K562 (cell line): ENCODE measurements around the gene WDR70. TPM values are rescaled to one million over a fixed set of nuclear protein-coding genes. Genes with fewer than 3 reads are reported as not detected.

Experiments used
- ATAC-seq: fragments of 200-7000 bp; cut with Tn5 transposase; 3 replicates; pipeline ENCODE4 v1.9.1; 2020; ENCODE audit warnings: moderate library complexity
- BruUV-seq: library from RNA; stranded (reverse); fragments of 400-500 nt; replicated peaks from 2 replicates; lab custom pipeline; 2021; lab: Mats Ljungman, UMichigan
- CTCF ChIA-PET: fragments of 300-600 bp; formaldehyde crosslinking; extraction: SDS; loops from one replicate; lab custom pipeline; 2021; ENCODE audit warnings: low intra/inter-chr PET ratio; lab: Yijun Ruan, JAX
- POLR2A ChIA-PET: fragments of 300-600, 350-650 bp; sonication (Branson Sonifier 250); formaldehyde crosslinking; extraction: SDS; loops from one replicate; lab custom pipeline; 2021; ENCODE audit warnings: antibody characterized with exemption, inconsistent platforms; lab: Yijun Ruan, JAX
- DNase-seq, 4 experiments: peaks; one replicate each; pipeline versions ENCODE4 v3.0.0 to v3.0.0-alpha.2; 2011 to 2018; ENCODE audit warnings: low spot score in 3 of 4, mixed read lengths in 3 of 4; ENCODE audit errors: extremely low read depth in 1 of 4
- FAIRE-seq: peaks from 2 replicates; lab custom pipeline; 2011; peaks lifted over from hg19 to GRCh38; lab: Jason Lieb, UNC
- H2AFZ ChIP-seq: 2 replicates; pipeline ENCODE4 v1.6.0; 2011; ENCODE audit warnings: low read depth, low read length, control low read depth, inconsistent platforms
- H3K27ac ChIP-seq: fragments of 200-600 bp; 3 replicates; pipeline ENCODE4 v1.8.0; 2011; ENCODE audit warnings: low read depth, mild to moderate bottlenecking, control low read depth, inconsistent platforms, low read length, moderate library complexity, mixed read lengths; ENCODE audit errors: extremely low read depth
- H3K27me3 ChIP-seq, 2 experiments: fragments of 300-600 bp in 1 of 2; 2 replicates in 1 of 2; 3 replicates in 1 of 2; pipeline versions ENCODE4 v1.6.0 to v1.8.0; 2011; ENCODE audit warnings: inconsistent platforms in 2 of 2, low read length in 2 of 2, mild to moderate bottlenecking in 1 of 2, mixed read lengths in 1 of 2, moderate library complexity in 1 of 2; ENCODE audit not compliant: control insufficient read depth in 2 of 2, insufficient read depth in 2 of 2
- H3K36me3 ChIP-seq: fragments of 300-600 bp; 3 replicates; pipeline ENCODE4 v1.8.0; 2011; ENCODE audit warnings: mild to moderate bottlenecking, low read length, inconsistent platforms; ENCODE audit not compliant: control insufficient read depth, insufficient read depth
- H3K4me1 ChIP-seq, 2 experiments: fragments of 200-600 bp in 1 of 2; replicated peaks in 1 of 2; 2 replicates in 1 of 2; 3 replicates in 1 of 2; pipeline versions ENCODE4 v1.5.1 to v1.8.0; 2011; ENCODE audit warnings: inconsistent platforms in 2 of 2, low read length in 2 of 2, mild to moderate bottlenecking in 1 of 2, mixed read lengths in 1 of 2, moderate library complexity in 1 of 2; ENCODE audit not compliant: control insufficient read depth in 2 of 2, insufficient read depth in 2 of 2
- H3K4me2 ChIP-seq: 2 replicates; pipeline ENCODE4 v1.6.1; 2011; ENCODE audit warnings: low read length, control low read depth, inconsistent platforms, mixed read lengths; ENCODE audit not compliant: insufficient read depth
- H3K4me3 ChIP-seq: fragments of 200-600 bp; sonication (generic), shearing (Covaris generic); 2 replicates; pipeline ENCODE4 v1.5.1; 2016; ENCODE audit warnings: control low read depth, inconsistent platforms
- H3K79me2 ChIP-seq: fragments of 200-600 bp; 3 replicates; pipeline ENCODE4 v1.8.0; 2011; ENCODE audit warnings: low read length, inconsistent platforms; ENCODE audit not compliant: control insufficient read depth, insufficient read depth
- H3K9ac ChIP-seq, 2 experiments: 2 replicates each; pipeline versions ENCODE4 v1.6.0 to v1.6.1; 2011; ENCODE audit warnings: low read depth in 2 of 2, low read length in 2 of 2, control low read depth in 1 of 2, inconsistent platforms in 1 of 2, mild to moderate bottlenecking in 1 of 2, mixed read lengths in 1 of 2; ENCODE audit not compliant: insufficient read depth in 1 of 2
- H3K9me1 ChIP-seq: one replicate; pipeline ENCODE4 v1.6.0; 2011; ENCODE audit warnings: inconsistent platforms, mild to moderate bottlenecking, low read length, moderate library complexity; ENCODE audit not compliant: control insufficient read depth, insufficient read depth
- H3K9me3 ChIP-seq: replicated peaks from 2 replicates; pipeline ENCODE4 v1.5.1; 2011; ENCODE audit warnings: low read depth, low read length, inconsistent platforms; ENCODE audit not compliant: control insufficient read depth, insufficient read depth
- H4K20me1 ChIP-seq: replicated peaks from 2 replicates; pipeline ENCODE4 v1.6.1; 2011; ENCODE audit warnings: low read length, inconsistent platforms, mixed read lengths; ENCODE audit not compliant: control insufficient read depth, insufficient read depth
- ARID1B ChIP-seq: fragments of 450-650 bp; IDR thresholded peaks from 2 replicates; pipeline ENCODE4 v1.6.1; 2016; ENCODE audit warnings: antibody characterized with exemption, mild to moderate bottlenecking, inconsistent platforms
- HDAC8 ChIP-seq: fragments of 450-650 bp; IDR thresholded peaks from 2 replicates; pipeline ENCODE4 v1.6.1; 2016; ENCODE audit warnings: mild to moderate bottlenecking, missing genetic modification characterization, moderate library complexity, missing compliant biosample characterization
- POLR2H ChIP-seq: IDR thresholded peaks from 2 replicates; pipeline ENCODE4 v1.6.1; 2016; ENCODE audit warnings: missing genetic modification characterization, low read depth, mild to moderate bottlenecking, control low read depth, missing compliant biosample characterization, moderate library complexity
- TCF7 ChIP-seq: sonication (generic); IDR thresholded peaks from 2 replicates; pipeline ENCODE4 v1.6.1; 2016; ENCODE audit warnings: antibody characterized with exemption, borderline replicate concordance
- WGBS: fragments of 100-300 bp; shearing (Covaris generic); methylation state at CpG from one replicate; pipeline ENCODE4 v1.1.6; 2016; ENCODE audit warnings: low coverage, mixed read lengths; ENCODE audit not compliant: insufficient coverage; ENCODE audit errors: missing lambda C conversion rate; 5-methylcytosine and 5-hydroxymethylcytosine counted together
- in situ Hi-C: fragments of 300-500 bp; cut with MboI; formaldehyde crosslinking; loops from 4 replicates; pipeline ENCODE4 v1.15.0; 2018; ENCODE audit warnings: inconsistent platforms, mixed read lengths
- intact Hi-C: fragments of 100-400 bp; cut with micrococcal nuclease; formaldehyde crosslinking; loops from 2 replicates; pipeline ENCODE4 v1.14.2; 2022
- polyA plus RNA-seq, 8 experiments: library from polyadenylated mRNA; depleted of rRNA in 4 of 8; stranded (reverse) in 5 of 8; unstranded in 3 of 8; fragments of >200 nt; fragmentation: Nextera tagmentation in 2 of 8; fragmentation: Illumina TruSeq in 1 of 8; extraction: Ambion mirVana in 2 of 8; extraction: Trizol in 1 of 8; gene quantifications; 2 replicates each; pipeline versions ENCODE4 v1.2.1 to v1.2.3, GENCODE V29; 2011 to 2014; ENCODE audit warnings: inconsistent platforms in 1 of 8, missing spikeins in 1 of 8
- total RNA-seq, 7 experiments: library from RNA; depleted of rRNA in 6 of 7; stranded (reverse); fragments of >200 nt in 6 of 7; fragmentation: Illumina TruSeq in 2 of 7; extraction: Trizol in 2 of 7; gene quantifications; 2 replicates each; pipeline versions ENCODE4 v1.2.1 to v1.2.3, GENCODE V29; 2011 to 2021; ENCODE audit warnings: low replicate concordance in 1 of 7

WDR70 gene
- total and polyA plus RNA-seq, 9 of the 15 experiments (the other 6 are each of a cell fraction or from before 2014, with no cell fraction given): 16.8 to 46.6 (median 38.8) TPM

GRCh38 chr5:37492778-37493555, 113.8 kb downstream of the WDR70 start:
- Histone ChIP-seq H3K4me1 (no peaks in the 10 kb centered on the region; a peak in 1 of 5 replicates), H3K27ac (no peak overlapping the region), H3K9me1 (no peaks in the 10 kb centered on the region), H3K9ac (no peak overlapping the region), H3K79me2 (no peaks in the 10 kb centered on the region), H3K36me3 (no peaks in the 10 kb centered on the region; the same call in 2 of the 3 replicates), H3K4me2 (no peak overlapping the region), H3K4me3 (no peak overlapping the region), H3K9me3 (peaks cover 2% of the 10 kb centered on the region; the same call in 1 of the 2 replicates), H2AFZ (no peak overlapping the region), H4K20me1 (no peaks in the 10 kb centered on the region), H3K27me3 (no peaks in the 10 kb centered on the region)
- no peak for DNase-seq
- CTCF ChIA-PET: no interaction called here
- no peak for FAIRE-seq
- no TSS peak for BruUV-seq
- WGBS: 71% methylated on average over 2 of the region's 2 CpGs
- no peak for ATAC-seq
- in situ Hi-C loops: no loop called here
- intact Hi-C loops: no loop called here
- POLR2A ChIA-PET: no interaction called here
- TF ChIP-seq HDAC8 (tag) (no peak), POLR2H (no peak)

GRCh38 chr5:37494756-37495155, 115.6 kb downstream of the WDR70 start:
- ChIA-PET POLR2A (interaction anchor here (0.7 kb wide), 1 partner anchor 421 kb away, joined by 3 read pairs; no protein-coding TSS in a partner anchor), CTCF (no interaction called here)
- Histone ChIP-seq H3K27me3 (no peaks in the 10 kb centered on the region), H3K36me3 (no peaks in the 10 kb centered on the region; the same call in 2 of the 3 replicates), H3K79me2 (no peaks in the 10 kb centered on the region), H3K4me2 (no peak overlapping the region), H3K27ac (no peak overlapping the region), H3K4me1 (no peaks in the 10 kb centered on the region; a peak in 1 of 5 replicates), H3K9me3 (no peaks in the 10 kb centered on the region), H2AFZ (no peak overlapping the region), H3K9me1 (no peaks in the 10 kb centered on the region), H3K4me3 (no peak overlapping the region), H3K9ac (no peak overlapping the region), H4K20me1 (no peaks in the 10 kb centered on the region)
- no peak for TF ChIP-seq ARID1B
- no peak for TF ChIP-seq TCF7
- no TSS peak for BruUV-seq
- DNase-seq (no peak), ATAC-seq (no peak), FAIRE-seq (no peak)
- in situ Hi-C loops (no loop called here), intact Hi-C loops (no loop called here)
